Hematopoietic multipotent progenitor cell treated with erythropoietin and hydrocortisone succinate and interleukin-3 and kit ligand, for 15 days (in vitro differentiated cells): ENCODE results near the gene ABCA2.
A peak's percentile ranks its signal among the peaks of the same experiment; 100 is the strongest.
"Not testable (repeated sequence)": the region's sequence is repeated elsewhere in the genome, so short reads cannot be mapped to it uniquely, and the experiment has no call there.

ENCODE experiments used
- DNase-seq: peaks from one replicate; pipeline ENCODE4 v3.0.0-alpha.2; 2015; ENCODE audit warnings: low spot score

ABCA2 gene

DNA sequence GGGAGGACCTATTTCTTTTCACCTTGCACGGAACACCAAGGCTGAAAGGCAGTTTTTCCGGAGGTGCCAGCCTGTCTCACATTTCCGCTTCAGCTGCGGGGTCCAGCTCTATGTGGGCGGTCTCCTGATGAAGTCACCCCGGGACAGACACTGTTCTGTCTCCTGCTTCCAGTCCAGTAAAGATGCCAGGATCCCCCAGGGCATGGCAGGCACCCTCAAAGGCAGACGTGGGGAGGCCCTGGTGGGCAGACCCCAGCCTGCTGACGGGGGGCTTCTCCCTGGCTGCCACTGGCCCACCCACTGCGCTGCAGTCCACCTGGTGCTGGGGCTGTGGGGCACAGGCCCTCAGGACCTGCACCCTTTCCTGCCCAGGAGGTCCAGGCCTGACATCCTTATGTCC lies 34.8 kb upstream of the ABCA2 start:
- DNase-seq: not testable (repeated sequence)

DNA sequence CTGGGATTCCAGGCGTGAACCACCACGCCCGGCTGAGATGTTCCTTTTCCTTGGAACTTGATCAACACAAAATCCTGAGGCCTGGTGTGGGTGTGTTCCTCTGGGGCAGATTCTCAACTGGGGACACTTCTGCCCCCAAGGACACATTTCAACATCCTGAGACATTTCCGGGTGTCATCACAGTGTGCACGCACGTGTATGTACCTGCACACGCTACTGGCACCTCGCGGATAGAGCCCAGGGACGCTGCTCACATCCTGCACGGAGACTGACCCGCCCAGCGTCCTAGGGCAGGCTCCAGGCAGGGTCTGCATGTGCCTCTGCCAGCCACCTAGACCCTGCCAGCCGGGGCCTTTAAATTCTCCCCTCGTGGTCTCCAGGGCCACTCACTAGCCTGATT lies 34.3 kb upstream of the ABCA2 start:
- no peak for DNase-seq

DNA sequence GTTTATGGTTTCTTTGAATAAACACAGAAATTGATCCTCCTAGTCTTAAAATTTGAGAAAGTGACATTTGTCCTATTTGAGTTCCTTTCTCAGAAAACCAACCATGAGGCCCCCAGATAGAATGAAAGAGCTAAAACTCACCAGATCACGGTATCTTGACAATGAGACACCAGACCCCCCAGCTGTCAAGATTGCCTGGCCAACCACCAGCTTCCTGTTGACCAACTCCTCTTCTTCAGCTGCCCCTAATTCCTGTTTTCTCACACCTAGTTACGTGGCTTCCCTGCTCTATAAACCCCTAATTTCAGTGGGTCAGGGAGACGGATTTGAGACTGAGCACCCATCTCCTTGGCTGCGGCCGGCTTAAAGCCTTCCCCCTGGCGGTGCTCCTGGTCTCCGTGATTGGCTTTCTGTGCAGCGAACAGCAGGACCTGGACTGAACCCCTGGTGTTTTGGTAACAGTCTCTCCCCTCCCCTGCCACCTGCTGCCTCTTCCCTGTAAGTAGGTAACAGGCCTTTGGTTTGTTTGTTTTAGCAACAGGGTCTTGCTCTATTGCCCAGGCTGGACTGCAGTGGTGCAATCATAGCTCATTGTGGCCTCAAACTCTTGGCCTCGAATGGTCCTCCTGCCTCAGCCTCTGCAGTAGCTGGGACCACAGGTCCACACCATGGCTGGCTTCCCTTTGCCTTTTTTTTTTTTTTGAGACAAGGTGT lies 30.6 kb upstream of the ABCA2 start:
- no peak for DNase-seq

DNA sequence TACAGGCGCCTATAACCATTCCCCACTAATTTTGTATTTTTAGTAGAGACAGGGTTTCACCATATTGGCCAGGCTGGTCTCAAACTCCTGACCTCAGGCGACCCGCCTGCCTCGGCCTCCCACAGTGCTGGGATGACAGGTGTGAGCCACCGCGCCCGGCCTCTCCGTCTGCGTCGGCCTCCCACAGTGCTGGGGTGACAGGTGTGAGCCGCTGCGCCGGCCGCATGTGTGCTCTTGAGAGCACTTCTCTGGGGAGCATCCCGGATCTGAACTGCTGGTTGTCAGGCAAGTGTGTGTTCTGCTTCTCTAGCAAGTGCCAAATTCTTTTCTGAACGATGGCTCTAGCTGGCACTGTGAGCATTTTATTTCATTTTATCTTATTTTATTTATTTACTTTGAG lies 29.5 kb upstream of the ABCA2 start:
- DNase-seq: no peak

DNA sequence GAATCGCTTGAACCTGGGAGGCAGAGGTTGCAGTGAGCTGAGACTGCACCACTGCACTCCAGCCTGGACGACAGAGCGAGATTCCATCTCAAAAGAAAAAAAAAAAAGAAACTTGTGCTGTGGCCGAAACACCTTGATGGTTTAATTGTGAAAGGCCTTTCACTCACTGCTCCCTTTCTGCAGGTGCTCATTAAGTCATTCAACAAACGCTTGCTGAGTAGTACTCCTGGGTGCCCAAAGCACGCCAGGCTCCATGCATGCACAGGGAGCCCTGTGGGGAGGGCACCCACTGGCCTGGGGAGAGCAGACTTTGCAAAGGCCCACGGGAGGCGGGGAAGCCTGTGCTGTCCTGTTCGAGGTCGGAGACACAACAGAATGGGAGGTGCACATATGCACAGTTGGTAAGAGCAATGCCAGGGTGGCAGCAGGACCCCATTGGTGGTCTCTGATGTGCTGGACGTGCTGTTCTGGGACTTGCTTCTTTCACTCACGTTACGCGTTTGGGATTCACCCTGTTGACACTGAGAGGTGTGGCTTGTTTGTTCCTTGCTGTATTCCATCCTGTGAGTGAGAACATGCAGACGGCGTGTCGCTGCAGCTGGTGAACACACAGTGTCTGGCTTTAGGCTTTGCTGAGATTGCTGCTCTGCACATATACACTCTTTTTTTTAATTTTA lies 28.8 kb upstream of the ABCA2 start:
- DNase-seq: no peak

DNA sequence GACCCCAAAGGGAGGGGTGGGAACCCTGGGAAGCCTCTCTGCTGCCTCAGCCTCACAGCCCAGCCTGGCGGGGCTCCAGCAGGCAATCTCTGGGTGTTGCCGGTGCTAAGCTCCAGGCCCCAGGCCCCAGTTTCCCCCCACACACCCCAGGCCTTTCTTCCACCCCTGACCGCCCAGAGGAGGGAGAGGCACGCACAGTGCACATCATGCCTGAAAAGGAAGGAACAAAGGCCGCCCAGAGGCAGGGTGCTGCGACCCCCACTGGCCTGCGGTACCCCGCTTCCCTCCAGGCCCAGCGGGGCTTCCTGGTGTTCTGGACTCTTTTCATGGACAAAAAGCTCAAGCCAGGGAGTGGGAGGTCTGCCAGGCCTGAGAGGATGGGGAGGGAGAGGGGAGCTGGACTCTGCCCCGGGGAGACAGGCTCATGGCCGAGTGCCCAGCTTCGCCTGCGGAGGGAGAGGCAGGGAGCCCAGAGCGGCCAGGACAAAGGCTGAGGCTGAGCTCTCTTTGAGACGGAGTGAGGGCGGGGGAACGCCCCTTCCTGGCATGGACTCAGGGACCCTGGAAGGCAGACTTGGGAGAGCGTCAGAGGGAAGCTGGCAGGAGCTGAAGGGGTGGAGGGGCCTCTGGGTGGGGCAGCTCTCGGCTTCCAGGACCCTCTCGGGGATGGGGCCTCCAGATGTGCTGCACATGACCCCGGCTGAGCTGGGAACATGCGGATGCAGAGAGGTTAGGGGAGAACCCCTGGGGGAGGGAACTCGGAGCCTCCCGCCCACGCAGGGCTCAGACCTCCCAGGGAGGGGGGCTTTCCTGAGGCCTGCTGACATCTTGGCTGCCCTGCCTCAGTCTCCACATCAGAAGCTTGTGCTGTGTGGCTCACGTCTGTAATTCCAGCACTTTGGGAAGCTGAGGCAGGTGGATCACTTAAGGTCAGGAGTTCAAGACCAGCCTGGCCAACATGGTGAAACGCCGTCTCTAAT lies 27.6 kb upstream of the ABCA2 start:
- DNase-seq: no peak

DNA sequence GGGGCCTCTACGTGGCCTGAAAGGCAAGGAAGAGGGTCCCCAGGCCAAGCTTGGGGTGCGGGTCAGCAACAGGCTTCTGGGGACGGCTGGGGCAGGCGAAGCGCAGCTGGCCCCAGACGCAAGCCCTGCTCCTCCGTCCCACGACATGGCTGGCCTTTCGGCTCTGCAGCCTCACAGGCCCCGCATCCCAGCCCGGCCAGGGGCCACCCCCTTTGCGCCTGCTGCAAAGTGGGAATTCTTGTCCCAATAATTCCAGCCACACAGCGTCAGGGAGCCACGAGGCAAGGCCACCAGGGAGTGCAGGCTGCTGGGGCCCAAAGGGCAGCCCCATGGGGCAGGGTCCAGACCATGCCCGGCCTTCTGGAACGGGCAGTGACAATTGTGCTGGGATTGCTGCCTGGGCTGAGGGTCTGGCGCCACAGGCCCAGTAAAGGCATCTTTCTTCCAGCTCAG lies 26.9 kb upstream of the ABCA2 start:
- no peak for DNase-seq

DNA sequence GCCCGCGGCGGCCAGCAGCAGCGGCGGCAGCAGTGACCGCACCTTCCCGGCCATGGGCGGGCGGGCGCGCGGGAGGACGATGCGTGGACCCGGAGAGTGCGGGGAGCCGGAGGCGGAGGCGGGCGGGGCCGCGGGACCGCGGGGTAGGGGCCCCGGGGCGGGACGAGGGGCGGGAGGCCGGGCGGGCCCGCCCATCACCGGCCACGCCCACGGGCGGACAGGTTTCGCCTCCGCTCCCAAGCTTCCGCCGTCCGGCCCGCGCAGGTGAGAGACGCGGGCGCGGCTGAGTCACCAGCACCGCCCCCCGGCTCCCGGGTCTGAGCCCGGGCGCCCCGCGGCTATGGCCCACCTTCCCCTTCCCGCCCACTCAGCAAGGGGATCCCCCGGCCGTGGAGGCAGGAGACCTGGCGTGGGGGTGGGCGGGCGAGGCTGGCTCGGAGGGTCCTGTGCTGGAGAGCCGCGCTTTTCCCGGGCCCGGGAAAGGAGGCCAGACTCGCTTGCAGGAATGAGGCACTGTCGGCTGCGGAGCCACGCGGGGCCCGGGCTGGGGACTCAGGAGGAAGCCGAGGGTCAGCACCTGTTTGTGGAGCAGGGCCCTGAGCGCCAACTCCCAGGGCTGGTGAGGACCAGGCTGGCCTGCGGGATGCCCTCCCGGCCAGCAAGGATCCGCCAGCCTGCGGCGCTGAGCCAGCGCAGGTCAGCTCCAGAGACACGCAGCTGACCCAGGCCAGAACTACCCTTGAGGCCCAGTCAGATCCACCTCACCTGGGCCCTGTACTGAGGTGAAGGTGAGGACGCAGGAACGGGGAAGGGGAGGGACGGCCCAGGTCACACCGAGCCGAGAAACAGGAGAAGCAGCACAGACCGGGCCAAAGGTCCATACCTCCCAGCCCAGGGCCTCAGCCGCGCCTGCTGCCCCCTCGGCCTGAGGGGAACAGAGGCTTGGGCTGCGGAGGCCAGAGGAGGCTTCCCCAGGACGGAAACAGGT lies 26.2 kb upstream of the ABCA2 start, which contains the start of gene ENTPD2:
Gene ENTPD2 (minus strand): TSS at position 118 of the 988 bp plus-strand sequence. CDS start 64 bp downstream, at position 54.
- no peak for DNase-seq

DNA sequence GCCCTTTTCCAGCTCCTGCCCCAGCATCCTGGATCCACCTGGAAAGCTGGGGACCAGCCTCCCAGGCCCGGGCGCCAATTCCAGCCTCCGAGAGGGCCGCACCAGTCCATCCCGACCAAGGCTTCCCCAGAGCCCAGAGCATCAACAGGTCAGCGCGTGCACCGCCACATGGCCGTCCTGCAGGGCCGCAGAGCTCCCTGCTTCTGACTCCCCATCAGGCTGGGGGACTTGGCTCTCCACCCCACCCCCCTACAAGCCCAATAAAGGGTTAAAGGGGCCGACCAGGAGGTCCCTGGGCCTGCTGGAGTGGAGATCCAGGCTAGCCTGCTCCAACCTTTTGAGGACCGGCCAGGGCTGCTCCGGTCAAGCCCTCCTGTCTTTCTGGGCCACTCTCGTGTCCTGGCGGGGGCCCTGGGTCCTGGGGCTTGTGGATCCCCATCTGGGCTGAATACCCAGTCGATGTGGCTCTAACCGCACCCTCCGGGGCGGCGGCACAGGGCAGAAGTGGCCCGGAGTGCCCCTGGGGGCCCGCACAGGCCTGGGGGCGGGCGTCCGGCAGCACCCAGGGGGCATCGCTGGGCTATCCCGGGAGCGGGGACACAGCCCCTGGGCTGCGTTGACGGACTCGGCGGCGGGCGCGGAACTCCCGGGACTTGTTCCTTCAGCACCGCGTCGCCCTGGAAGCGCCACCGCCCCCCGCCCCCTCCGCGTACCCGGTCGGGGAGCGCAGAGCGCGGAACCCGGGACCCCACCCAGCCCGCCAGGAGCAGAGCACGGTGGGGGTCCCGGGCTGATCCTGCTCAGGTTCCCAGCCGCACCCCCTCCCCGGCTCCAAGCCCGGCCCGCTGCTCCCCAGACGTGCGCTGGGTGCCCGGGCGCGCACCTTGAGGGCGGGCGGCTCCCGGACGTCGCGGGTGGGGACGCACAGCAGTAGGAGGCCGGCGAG lies 25.2 kb upstream of the ABCA2 start:
- no peak for DNase-seq

DNA sequence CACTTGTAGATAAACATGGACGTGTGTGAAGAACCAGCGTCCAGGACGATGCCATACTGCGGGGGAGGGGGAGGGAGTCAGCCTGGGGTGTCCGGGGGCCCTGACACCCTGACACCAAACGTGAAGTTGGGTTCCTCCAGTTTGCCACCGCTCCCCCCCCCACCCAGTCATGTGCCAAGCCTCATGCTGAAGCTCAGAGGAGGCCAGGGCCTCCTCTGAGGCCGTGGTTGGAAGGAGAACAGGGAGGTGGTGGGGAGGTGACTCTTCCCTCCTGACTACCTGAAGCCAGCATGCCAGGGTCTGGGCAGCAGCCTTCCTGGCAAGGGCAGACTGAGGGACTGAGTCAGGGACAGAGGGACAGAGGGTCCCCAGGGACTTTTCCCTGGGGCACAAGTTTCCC lies 24.3 kb upstream of the ABCA2 start:
- DNase-seq: no peak

DNA sequence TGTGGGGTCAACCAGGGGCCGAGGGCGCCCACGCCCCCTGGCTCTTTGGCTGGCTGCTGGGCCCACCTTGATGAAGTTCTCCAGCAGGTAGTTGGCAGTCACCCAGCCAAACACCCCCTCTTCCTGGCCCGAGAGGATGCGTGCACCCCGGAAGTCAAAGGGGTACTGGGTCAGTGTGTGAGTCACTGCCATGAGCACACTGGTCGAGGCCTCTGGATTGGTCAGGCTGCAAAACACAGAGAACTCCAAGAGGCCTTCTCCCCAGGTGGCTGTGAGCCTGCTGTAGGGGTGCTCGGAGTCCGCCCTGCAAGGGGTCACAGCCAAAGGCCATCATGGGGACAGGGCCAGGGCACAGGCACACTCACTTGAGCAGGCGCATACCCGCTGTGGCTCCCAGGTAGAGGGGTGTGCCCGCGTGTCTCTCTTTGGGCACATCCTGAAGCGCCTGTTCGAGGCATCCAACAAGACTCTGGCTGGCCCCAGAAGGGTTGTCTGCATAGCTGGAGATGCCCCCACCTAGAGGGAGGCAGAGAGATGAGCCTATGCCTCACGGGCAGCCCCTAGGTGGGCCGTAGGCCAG lies 23.2 kb upstream of the ABCA2 start:
- DNase-seq: no peak

DNA sequence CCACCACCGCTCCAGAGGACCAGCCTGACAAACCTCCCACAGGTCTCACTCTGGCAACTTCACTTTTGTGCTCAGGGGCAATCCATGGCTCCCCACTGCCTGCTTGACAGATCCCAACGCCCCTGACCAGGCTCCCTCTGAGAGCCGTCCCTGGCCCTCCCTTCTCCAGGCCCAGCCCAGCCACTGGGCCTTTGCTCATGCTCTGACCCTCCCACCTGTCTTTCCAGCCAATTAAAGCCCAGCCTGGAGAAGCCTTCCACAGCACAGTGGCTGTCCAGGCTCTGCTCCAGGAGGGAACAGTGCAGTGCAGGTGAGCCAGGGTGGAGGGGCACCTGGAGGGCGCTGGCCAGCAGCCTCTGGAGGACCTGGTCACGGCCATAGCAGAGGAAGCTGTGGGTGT lies 22.5 kb upstream of the ABCA2 start:
- DNase-seq: no peak

DNA sequence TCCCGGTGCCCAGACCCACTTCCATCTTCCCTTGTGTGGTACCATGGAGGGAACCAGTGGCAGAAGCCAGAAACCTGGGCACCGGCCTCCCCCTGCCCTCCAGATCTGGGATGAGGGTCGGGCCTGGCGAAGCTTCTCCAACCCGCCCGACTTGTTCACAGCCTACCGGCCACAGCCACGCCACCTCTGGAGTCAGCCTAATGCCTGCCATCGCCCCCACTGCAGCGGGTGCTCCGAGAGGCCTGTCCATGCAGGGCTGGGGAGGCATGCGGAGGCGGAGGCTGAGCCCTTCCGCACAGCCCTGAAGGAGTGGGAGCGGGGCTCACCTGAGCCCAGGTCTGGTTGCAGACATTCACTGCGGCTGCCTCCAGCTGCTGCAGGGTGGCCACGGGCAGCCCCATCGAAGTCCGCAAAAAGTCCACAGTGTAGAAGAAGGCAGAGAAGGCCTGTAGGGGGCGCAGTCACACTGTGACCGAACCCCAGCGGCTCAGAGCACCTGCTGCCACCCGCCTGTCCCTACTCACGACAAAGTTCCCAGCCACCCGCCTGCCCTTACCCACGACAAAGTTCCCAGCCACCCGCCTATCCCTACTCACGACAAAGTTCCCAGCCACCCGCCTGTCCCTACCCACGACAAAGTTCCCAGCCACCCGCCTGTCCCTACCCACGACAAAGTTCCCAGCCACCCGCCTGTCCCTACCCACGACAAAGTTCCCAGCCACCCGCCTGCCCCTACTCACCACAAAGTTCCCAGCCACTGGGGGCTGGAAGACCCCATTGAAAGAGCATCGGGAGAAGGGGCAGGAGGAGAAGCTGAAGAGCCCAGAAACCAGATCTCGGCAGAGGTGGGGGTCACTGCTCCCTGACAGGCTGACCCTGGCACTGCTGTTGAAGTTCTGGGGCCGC lies 21.8 kb upstream of the ABCA2 start:
- peak; percentile 59 for DNase-seq

DNA sequence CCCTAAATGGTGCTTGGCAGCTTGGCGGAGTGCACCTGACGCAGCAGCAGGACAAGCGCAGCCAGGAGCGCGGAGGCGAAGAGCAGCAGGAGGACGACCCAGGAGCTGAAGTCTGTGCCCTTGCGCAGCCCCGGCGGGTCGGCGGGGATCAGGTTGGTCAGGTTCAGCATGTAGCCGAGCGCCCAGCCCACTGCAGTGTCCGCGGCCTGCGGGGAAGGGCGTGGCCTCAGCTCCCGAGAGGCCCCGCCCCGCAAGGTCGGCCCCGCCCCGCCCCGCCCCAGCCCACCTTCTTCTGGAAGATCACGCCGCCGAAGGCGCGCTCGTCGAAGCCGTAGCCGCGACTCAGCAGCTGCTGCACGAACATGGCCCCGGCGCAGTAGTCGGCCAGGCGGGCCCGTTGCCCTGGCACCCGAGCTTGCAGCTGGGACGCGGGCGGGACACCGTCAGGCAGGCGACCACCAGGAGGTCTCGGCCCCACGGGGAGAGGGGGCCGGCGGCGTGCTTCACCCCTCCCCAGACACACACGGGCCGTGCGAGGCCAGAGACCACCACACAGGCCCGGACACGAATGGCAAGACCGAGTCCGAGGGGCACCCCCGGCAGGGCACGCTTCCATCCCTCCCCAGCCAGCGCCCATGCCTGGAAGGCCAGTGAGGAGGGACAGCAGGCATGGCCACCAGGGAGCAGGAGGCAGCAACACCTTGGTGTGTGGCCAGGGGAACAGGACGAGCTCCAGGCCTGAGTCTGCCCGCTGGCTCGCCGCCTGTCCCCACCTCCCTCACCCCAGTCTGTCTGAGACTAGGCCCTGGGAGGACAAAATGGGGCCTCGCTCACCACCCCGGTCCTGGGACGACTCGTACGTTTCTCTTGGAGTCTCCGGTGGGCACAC lies 20.9 kb upstream of the ABCA2 start:
- DNase-seq: no peak

DNA sequence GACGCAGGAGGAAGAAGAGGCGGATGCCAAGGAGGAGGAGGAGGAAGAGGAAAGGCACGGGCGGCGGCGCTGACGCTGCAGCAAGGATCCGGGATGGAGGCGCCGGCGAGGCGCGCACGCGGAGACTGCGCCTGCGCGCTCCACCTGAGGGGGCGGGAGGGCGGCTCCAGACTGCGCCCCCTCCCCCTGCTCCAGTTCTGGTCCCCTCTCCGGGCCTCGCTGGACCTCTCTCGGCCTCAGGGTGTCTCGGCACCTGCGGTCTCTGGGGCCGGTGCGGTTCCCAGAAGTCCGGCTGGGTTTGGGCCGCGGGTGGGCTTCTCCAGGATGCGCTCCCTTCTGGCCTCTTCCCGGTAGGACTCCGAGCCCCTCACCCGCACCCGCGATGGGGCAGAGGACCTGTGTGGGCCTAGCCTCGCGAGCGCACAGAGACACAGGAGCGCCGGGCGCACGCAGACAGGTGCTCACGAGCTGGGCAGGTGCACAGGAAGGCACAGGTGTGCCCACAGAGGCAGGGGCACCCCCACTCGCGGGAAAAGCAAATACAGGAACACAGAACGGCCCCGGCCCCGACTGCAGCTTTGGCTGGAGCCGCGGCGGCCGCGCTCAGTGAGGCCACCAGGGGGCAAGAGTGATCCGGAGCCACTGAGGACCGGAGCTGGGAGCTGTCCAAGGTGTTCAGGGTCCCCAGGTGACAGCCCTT lies 18.2 kb upstream of the ABCA2 start, which contains the start of gene NPDC1:
Gene NPDC1 (minus strand): TSS at position 90 of the 700 bp plus-strand sequence. CDS start 188 bp downstream, outside the sequence.
- peak; percentile 52 for DNase-seq

DNA sequence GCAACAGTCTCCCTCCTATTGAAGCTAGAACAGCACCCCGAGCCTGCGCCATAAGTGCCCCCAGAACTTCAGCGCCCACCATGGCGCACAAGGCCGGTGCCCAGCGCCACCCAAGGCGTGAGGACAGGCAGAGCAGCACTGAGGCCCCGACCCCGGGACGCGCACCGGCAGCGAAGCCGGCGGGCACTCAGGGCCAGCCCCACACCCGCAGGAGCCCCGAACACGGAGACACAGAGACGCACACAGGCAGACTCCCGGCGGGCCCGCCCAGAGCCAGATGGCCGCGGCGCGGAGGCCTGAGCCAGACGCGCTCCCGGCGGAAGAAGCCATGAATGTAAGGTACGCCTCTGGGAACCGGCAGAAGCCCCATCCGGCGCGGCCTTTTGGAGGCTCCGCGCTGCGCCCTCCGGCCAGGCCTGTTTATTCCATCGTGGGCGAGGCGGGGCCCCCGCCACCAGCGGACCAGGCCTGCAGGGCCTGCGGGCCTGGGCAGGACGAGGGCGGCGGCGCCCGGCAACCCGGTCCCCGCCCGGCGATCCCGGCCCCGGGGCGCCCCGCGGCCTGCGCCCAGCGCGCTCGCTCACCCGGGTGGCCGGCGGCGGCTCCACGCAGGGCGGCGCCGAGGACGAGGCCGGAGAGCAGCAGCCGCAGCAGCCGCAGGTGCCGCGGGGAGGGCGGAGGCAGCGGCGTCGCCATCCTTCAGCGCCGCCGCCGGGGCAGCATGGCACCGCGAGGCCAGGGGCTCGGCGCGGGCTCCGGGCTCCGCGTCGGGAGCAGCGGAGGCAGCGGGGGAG lies 17.5 kb upstream of the ABCA2 start:
- no peak for DNase-seq
